ENCODE data around the gene FAM13B.

Gene FAM13B

DNA sequence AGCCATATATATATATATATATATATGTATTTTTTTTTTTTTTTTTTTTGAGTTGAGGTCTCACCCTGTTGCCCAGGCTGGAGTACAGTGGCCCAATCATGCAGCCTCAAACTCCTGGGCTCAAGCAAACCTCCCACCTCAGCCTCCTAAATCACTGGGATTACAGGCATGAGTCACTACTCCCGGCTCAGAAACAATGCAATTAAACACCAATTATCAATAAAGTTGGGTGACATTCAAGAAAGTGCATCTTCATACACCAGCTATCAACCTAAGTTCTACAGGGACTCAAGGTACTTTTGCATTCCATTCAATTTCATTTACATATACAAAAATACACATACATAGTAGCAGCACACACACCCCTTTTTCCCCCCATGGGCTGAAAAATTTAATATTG lies 7.6 kb downstream of the FAM13B start:
- H3K27ac ChIP-seq (ENCODE audit: low read depth, low read length): no peak overlapping the region
- 0 out of 2 replicates have a peak, but pooled peaks cover 3% of the 10 kb centered on the region for H3F3A ChIP-seq (ENCODE audit: control insufficient read depth, insufficient read depth)
- peaks cover 58% of the 10 kb centered on the region for H3K4me1 ChIP-seq (ENCODE audit: control insufficient read depth, low read length)
- no peak overlapping the region for H3K4me2 ChIP-seq (ENCODE audit: low read length)
- TF ChIP-seq EZH2phosphoT487 (IDR thresholded peaks at IDR 0.05; ENCODE audit: borderline replicate concordance, low read length) (no peak), CTCF (IDR thresholded peaks at IDR 0.05; ENCODE audit: low read depth, low read length, poor library complexity, severe bottlenecking) (no peak)
- no peaks in the 10 kb centered on the region for H3K27me3 ChIP-seq (ENCODE audit: control insufficient read depth, low read length)
- H3K9me2 ChIP-seq (replicated peaks; ENCODE audit: control insufficient read depth, low read length): no peaks in the 10 kb centered on the region
- peaks cover 57% of the 10 kb centered on the region for H3K36me3 ChIP-seq (ENCODE audit: control insufficient read depth, low read length)
- H3K9me3 ChIP-seq (ENCODE audit: control insufficient read depth, insufficient read depth, low read length): no peaks in the 10 kb centered on the region
- H4K20me1 ChIP-seq (ENCODE audit: control insufficient read depth, insufficient read depth, low read depth, low read length): peaks cover 46% of the 10 kb centered on the region
- H3K79me2 ChIP-seq (ENCODE audit: control insufficient read depth, low read length): peaks cover 100% of the 10 kb centered on the region
- H3K4me3 ChIP-seq (ENCODE audit: low read length): no peak overlapping the region

- TF ChIP-seq CTCF (IDR thresholded peaks at IDR 0.05; ENCODE audit: low read depth, low read length, poor library complexity, severe bottlenecking): no peak
- TF ChIP-seq EZH2phosphoT487 (IDR thresholded peaks at IDR 0.05; ENCODE audit: borderline replicate concordance, low read length): no peak
- Histone ChIP-seq H4K20me1 (ENCODE audit: control insufficient read depth, insufficient read depth, low read depth, low read length) (peaks cover 36% of the 10 kb centered on the region), H3K79me2 (ENCODE audit: control insufficient read depth, low read length) (peaks cover 94% of the 10 kb centered on the region), H3K4me3 (ENCODE audit: low read length) (no peak overlapping the region), H3K27ac (ENCODE audit: low read depth, low read length) (no peak overlapping the region), H3K9me2 (replicated peaks; ENCODE audit: control insufficient read depth, low read length) (no peaks in the 10 kb centered on the region), H3K36me3 (ENCODE audit: control insufficient read depth, low read length) (peaks cover 55% of the 10 kb centered on the region), H3K4me1 (ENCODE audit: control insufficient read depth, low read length) (peaks cover 46% of the 10 kb centered on the region), H3K27me3 (ENCODE audit: control insufficient read depth, low read length) (no peaks in the 10 kb centered on the region), H3F3A (ENCODE audit: control insufficient read depth, insufficient read depth) (no peaks in the 10 kb centered on the region), H3K4me2 (ENCODE audit: low read length) (no peak overlapping the region), H3K9me3 (ENCODE audit: control insufficient read depth, insufficient read depth, low read length) (no peaks in the 10 kb centered on the region)
Measured at GRCh38 chr5:138024117-138024516, 8.8 kb downstream of the FAM13B start.

DNA sequence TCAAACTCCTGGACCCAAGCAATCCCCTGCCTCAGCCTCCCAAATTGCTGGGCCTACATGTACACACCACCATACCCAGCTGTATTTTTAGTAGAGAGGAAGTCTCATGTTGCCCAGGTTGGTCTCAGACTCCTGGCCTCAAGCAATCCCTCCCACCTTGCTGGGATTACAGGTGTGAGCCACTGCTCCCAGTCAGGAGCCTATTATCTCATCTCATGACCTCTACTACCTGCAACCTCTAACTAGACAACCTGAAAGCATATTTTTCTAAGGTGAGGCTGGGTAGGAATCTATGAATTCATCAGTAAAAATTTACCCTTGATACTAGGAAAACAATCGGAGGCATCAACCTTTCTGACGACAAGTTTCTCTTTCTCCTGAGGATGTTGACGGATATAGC lies 10.0 kb downstream of the FAM13B start:
- no peak for TF ChIP-seq CTCF (IDR thresholded peaks at IDR 0.05; ENCODE audit: low read depth, low read length, poor library complexity, severe bottlenecking)
- TF ChIP-seq EZH2phosphoT487 (IDR thresholded peaks at IDR 0.05; ENCODE audit: borderline replicate concordance, low read length): no peak
- no peaks in the 10 kb centered on the region for H3K9me2 ChIP-seq (replicated peaks; ENCODE audit: control insufficient read depth, low read length)
- peaks cover 57% of the 10 kb centered on the region for H3K36me3 ChIP-seq (ENCODE audit: control insufficient read depth, low read length)
- peaks cover 33% of the 10 kb centered on the region for H4K20me1 ChIP-seq (ENCODE audit: control insufficient read depth, insufficient read depth, low read depth, low read length)
- no peaks in the 10 kb centered on the region for H3K27me3 ChIP-seq (ENCODE audit: control insufficient read depth, low read length)
- no peaks in the 10 kb centered on the region for H3K9me3 ChIP-seq (ENCODE audit: control insufficient read depth, insufficient read depth, low read length)
- H3K4me1 ChIP-seq (ENCODE audit: control insufficient read depth, low read length): peaks cover 34% of the 10 kb centered on the region
- H3K27ac ChIP-seq (ENCODE audit: low read depth, low read length): no peak overlapping the region
- H3K4me2 ChIP-seq (ENCODE audit: low read length): no peak overlapping the region
- no peak overlapping the region for H3K4me3 ChIP-seq (ENCODE audit: low read length)
- no peaks in the 10 kb centered on the region for H3F3A ChIP-seq (ENCODE audit: control insufficient read depth, insufficient read depth)
- H3K79me2 ChIP-seq (ENCODE audit: control insufficient read depth, low read length): peaks cover 88% of the 10 kb centered on the region

Measured in DOHH2 (cell line).